Hematopoietic multipotent progenitor cell treated with erythropoietin and hydrocortisone succinate and interleukin-3 and kit ligand, for 6 days (in vitro differentiated cells): ENCODE data around the gene CLDN25.
A peak's percentile ranks its signal among the peaks of the same experiment; 100 is the strongest.
"Not testable (repeated sequence)": the region's sequence is repeated elsewhere in the genome, so short reads cannot be mapped to it uniquely, and the experiment has no call there.

Source experiments
- DNase-seq: peaks from one replicate; pipeline ENCODE4 v3.0.0-alpha.2; 2015

CLDN25 gene

DNA sequence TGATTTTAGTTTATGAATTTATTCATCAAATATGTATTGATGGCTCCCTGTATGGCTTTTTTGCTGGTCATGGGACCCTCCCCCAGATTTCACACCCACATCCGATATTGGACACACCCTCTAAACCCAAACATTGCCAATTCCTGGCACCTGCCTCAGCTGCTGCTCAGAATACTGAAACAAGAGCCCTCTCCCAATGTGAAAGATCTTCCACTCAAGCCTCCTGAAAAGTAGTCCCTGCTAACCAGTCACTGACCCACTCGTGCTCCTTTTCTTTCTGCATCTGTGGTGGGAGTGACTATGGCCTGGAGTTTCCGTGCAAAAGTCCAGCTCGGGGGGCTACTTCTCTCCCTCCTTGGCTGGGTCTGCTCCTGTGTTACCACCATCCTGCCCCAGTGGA is at the start of gene CLDN25:
CLDN25 (plus strand) TSS at position 301 of the 400 bp plus-strand sequence; CDS start at position 301, 0 bp downstream.
- DNase-seq = no peak

DNA sequence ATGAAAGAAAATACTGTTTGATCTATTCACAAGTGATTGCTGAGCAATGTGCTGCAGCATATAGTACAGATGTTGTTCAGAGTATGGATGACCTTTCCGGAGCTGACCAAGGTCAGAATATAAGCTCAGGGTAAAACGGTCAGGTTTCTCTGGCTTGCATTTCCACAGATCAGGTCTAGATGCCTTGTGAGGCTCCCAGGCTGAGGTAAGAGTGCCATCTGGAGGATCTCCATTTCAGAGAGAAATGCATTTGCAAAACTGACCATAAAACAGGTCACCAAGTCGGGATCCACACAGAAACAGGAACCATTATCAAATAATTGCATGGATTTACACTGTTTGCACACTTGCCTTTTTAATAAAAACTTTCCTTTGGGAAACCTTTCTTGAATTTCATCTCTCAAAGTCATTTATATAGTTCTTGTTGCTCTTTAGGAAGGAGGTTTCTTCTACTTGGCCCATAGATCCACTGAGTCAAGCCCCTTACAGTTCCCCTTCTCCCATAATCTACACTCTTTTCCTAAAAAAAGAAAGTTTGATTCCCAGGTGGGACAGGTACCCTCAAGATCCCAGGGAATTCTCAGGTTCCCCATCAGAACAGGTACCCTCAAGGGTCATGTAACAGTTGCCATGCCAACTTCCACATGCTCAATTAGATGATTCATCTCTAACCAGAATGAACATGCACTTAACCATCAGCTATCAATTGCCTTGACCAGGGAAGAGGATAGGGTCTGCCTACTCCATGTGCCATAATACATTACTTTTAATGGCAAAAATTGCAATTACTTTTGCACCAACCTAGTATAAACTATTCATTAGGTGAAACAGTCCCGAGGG is 48.5 kb upstream of the CLDN25 start:
- peak; percentile 42 for DNase-seq

DNA sequence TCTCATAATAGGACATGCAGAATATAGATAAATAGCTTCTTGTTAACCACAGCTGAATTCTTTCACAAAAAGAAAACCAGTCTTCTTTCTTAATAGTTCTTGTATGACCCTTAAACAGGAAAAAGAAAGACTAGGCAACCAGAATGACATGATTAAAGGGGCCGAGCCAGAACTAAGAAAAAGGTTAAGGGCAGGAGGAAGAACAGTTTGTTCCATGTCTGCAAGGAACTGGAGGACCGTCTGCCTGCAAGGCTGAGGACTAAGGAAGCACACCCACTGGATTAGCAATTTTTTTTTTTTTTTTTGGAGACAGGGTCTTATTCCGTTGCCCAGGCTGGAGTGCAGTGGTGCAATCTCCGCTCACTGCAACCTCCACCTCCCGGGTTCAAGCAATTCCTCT is 47.5 kb upstream of the CLDN25 start:
- no peak for DNase-seq

DNA sequence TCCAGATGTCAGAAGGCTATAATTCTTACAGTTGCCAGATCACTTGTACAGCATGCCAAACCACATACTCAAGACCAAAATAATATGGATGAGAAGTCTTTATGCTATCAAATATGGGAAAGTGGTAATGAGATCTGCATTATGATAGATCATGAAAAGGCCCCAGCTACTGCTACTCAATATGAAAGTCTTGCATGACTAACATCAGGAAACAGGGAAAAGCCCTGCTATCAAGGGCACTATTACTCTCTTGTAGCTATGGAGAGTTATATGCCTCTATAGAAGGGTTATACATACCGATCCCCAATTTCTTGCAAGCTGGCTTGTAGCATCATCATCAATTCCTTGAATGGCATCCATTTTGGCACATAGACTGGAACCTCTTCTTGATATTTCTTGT is 43.3 kb upstream of the CLDN25 start:
- no peak for DNase-seq

DNA sequence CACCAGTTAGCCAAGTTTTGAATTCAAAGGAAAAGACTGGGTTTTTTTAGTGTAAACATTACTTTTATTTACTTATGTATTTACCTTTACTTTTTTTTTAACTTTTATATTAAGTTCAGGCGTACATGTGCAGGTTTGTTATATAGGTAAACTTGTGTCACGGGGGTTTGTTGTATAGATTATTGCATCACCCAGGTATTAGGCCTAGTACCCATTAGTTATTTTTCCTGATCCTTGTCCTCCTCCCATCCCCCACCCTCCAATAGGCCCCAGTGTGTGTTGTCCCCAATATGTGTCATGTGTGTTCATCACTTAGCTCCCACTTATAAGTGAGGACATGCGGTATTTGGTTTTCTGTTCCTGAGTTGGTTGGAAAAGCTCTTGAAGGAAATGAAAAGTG is 26.7 kb upstream of the CLDN25 start:
- DNase-seq = no peak

- DNase-seq = no peak
These were observed 19.4 kb upstream of the CLDN25 start for GRCh38 chr11:113760241-113760640.

- DNase-seq = not testable (repeated sequence)
These were observed 16.6 kb upstream of the CLDN25 start for GRCh38 chr11:113763040-113763439.

GRCh38 chr11:113764527-113765219 is 14.9 kb upstream of the CLDN25 start:
- peak; percentile 52 for DNase-seq

DNA sequence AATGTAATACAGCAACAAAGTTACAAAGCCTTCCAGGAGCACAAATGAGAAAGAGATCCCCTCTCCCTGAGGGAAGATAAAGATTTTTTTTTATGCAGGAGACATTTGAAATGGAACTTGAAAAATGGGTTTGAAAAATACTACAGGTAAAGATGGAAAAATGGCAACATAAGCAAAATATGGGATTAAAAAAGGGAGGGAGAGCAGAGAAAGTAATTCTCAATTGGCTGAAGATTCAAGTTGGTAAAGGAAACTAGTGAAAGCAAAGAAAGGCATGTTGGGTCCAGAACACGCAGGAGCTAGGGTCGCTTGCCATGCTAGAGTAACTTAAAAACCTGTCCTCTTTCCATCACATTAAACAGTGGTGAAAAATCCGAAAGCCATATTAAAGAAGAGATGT is 7.6 kb upstream of the CLDN25 start:
- DNase-seq = no peak

- peak; percentile 44 for DNase-seq
These were observed 6.5 kb upstream of the CLDN25 start for GRCh38 chr11:113773092-113773415.

- peak; percentile 98 for DNase-seq
These were observed 6.0 kb upstream of the CLDN25 start, which contains the start of gene ZW10 for GRCh38 chr11:113773416-113774173. Gene ZW10, minus strand, starts transcription at chr11:113773692. Its CDS starts 26 bp downstream, at chr11:113773666.

DNA sequence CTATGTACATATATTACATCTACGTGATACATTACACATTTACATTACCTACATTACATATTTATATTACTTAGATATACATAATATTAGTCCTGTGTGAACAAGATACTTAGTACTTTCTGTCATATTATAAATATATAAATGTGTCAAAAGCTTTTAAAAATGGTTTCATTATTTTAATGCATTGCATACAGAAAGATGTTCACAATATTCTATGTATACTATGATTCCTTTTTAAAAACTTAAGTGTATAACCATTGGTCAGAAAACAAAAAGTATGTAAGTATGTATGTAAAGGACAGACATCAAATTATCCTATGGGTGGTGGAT is 5.5 kb upstream of the CLDN25 start:
- DNase-seq = no peak

GRCh38 chr11:113778111-113778910 is 1.3 kb upstream of the CLDN25 start:
- DNase-seq = no peak

- DNase-seq = no peak
These were observed 2.1 kb downstream of the CLDN25 start for GRCh38 chr11:113781682-113782081.

- DNase-seq = no peak
These were observed 2.5 kb downstream of the CLDN25 start for GRCh38 chr11:113782134-113782533.

DNA sequence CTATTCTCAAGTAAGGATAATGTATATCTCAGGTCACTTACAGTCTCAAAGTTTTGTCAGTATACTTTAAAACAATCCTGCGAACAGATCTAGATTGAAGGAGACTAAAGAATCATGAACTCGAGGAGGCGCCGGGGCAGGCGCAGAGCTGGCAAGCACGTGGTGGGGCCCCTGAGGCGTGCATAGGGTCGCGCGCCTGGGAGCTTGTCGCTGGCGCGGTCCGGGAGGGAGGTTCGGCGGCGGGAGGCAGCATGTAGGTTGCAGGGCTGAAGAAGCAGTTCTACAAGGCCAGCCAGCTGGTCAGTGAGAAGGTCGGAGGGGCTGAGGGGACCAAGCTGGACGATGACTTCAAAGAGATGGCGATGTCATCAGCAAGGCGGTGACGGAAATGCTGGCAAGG is 9.4 kb downstream of the CLDN25 start:
- DNase-seq = not testable (repeated sequence)

GRCh38 chr11:113789675-113790320 is 10.2 kb downstream of the CLDN25 start:
- no peak for DNase-seq

DNA sequence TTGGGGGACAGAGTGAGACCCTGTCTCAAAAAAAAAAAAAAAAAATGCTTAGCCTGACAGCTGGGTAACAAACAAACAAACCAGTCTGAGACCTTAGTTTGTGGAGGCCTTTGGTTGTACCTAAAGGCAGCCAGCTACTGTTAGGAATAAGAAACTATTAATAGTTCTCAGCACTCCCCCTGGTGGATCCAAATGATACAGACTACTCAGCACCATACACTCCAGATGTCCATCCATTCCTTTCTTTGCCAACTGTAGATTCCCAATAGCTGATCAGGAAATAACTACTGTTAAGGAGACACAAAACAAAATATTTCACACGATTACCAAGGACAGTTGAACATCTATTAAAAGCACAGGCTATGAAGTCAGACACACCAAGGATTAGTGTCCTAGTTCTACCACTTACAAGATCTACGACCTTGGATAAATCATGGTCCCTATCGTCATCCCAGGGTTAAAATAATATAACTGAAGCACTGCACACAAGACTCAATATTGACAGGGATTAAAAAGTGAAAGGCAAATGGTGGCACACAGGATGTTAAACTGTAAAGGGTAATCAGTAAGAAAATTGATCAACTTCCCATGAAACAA is 17.2 kb downstream of the CLDN25 start:
- DNase-seq = peak; percentile 84

DNA sequence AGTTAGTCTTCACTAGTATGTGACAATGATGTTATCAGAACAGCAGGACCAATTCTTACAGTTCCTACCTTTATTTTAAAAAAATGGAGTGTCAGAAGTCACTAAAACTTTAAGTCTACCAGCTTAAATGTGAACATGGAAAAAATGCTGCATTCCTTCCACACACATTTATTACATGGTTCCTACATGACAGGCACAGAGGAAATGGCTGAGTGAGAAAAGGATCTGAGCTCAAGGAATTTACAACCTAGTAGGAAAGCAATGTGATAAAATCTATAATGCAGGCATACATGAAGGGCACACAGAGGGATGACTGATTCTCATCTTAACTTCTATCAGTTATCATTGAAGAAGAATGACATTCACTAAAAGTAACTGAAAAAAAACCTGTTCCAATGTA is 23.0 kb downstream of the CLDN25 start:
- DNase-seq = no peak

DNA sequence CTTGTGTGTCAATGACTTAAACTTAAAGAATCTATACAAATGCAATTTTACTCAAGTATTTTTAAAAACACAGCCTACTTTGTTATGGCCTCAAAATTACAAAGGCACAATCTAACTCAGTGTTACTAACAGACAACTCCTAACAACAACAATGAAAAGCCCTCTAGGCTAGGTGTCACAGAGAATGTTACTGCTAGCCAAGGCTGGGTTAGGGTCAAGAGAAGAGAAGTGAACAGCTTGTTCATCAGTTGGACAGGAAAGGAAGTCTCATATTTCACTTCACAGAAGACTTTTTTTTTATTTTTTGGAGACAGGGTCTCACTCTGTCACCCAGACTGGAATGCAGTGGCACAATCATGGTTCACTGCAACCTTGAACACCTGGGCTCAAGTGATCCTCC is 26.0 kb downstream of the CLDN25 start:
- DNase-seq = no peak

DNA sequence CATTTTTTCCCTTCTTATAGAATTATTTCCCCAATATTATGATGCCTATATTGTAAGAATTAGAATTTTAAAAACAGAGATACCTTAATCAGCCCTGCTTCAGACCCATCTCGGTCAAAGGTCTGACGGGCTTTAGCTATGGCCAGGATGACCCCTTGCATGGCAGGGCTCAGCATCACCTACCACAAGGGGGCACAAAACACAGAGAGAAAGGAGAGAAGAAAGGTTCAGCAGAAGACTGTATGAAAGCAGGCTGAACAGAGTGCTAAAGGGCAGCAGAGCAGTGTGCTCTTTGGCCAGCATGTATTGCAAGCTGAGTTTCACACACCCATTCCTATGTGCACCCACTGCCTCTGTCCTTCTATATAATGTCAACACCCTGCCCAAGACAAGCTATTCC is 26.8 kb downstream of the CLDN25 start:
- peak; percentile 53 for DNase-seq

DNA sequence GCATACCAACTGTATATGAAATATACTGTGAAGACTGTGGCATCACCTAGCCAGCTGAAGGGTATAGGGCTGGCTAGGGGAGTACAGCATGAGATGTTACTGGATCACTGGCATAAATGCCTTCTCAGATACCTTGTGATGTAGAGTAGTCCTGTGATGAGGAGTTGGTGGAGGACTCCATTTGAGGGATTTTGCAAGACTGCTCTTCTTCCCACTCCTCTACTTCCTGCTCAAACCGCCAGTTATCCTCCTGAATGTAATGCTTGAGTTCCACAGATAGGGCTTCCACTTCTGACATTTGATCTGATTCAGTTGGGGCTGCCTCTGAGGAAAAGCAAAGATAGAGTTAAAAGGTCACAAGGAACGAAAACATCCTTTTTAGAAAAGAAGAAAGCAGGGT is 29.3 kb downstream of the CLDN25 start:
- no peak for DNase-seq
